ENCODE data around the gene LIPA. TPM values are rescaled to one million over a fixed set of nuclear protein-coding genes. Genes with fewer than 3 reads are reported as not detected.
"Not testable (repeated sequence)": the region's sequence is repeated elsewhere in the genome, so short reads cannot be mapped to it uniquely, and the experiment has no call there.

Gene LIPA
- total RNA-seq, 1 experiment from 2014 or later, result 32.1 TPM

DNA sequence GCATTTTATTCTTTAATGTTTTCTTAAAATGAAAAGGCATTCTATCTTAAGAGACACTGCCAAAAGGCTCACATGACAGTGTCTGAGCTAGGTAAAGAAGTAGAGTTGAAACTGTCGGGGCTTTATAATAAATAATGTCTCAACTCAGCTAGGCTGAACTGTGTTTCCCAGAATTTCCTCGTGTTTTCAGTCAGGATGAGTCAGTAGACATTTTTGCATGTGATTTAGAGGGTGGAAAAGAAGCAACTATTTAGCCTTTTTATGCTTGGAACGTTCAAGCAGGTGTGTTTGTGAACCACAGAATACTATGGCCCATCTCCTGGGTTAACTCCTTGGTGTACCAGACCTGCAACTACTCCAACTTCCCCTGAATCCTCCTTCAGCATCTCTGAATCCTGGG is 23.4 kb upstream of the LIPA start:
- DNase-seq (ENCODE audit: low spot score), result no peak
- in situ Hi-C loops (cut with HindIII; ENCODE audit: low sequenced_read_pairs), result no loop called here

DNA sequence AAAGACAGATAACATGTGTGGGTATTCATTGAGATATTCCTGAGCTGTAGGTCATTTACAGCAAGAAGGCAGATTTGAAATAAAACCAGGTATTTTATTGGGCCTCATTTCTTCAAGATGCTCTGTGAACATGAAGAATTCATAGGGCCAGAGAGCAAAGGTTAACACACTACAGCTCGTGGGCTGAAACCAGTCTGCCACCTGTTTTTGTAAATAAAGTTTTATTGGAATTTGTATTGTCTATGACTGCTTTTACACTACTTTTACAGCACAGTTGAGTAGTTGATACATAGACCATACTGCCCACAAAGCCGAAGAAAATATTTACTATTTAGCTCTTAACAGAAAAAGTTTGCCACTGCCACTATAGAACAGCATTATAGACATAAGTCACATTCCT is 22.1 kb upstream of the LIPA start:
- DNase-seq (ENCODE audit: low spot score), result no peak
- in situ Hi-C loops (cut with HindIII; ENCODE audit: low sequenced_read_pairs), result no loop called here

DNA sequence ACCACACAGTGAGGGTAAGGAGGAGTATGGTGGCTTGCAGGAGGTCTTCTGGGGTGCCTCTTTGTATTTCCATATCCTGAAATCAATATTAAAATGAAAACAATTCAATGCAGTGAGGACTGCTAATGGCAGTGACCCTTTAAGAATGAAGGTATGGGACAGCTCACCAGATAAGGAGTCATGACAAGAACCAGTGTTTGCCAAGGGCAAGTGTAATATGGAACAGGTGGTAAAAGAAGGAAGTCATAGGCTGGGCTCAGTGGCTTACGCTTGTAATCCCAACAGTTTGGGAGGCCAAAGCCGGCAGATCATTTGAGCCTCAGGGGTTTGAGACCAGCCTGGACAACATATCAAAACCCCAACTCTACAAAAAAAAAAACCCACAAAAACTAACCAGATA is 20.0 kb upstream of the LIPA start:
- in situ Hi-C loops (cut with HindIII; ENCODE audit: low sequenced_read_pairs), result no loop called here
- DNase-seq (ENCODE audit: low spot score), result no peak

DNA sequence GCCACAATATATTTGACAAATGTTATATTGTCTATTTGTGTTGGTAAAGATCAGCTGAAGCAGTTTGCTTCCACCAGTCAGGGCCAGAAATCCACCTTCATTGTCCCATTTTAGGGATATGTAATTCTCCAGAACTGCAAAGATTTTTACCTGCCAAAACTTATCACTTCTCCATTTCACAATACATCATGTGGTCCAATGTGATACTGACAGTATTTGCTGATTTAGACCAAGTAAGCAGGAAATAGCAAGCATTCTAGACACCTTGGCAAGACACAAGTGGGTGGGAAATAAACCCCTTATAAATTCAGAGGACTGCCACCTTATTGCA is 18.5 kb upstream of the LIPA start:
- DNase-seq (ENCODE audit: low spot score), result no peak
- in situ Hi-C loops (cut with HindIII; ENCODE audit: low sequenced_read_pairs), result no loop called here

DNA sequence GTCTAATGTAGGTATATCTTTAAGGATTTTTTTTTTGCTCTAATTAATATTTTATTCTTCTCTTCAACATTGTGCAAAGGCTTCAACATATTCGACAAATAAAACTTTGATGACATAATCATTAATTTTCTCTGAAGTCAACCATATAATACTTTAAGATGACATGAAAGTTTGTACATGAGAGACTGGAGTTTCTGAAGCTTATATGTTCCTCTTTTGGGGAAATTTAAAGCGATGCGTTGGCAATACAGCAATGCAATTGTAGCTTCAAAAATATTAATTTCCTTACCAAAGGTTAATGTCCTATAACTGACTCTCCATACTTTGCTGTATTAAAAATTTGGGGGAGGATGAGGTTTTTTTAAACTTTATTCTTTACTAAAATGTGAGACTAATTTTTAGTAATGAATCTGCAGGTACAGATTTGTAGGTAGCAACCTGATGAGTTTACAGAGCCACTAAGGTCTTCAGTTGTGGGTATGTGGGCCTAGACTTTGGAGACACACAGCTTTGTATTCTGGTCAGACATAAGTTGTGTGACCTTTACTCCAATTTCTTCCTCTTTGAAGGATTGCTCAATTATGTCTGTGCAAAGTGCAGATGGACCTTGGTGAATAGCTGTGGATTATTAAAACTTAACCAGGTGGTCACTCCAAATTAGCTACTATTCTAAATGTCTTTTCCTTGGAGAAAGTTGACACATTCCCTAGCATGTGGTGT is 18.0 kb upstream of the LIPA start:
- in situ Hi-C loops (cut with HindIII; ENCODE audit: low sequenced_read_pairs), result no loop called here
- DNase-seq (ENCODE audit: low spot score), result no peak

DNA sequence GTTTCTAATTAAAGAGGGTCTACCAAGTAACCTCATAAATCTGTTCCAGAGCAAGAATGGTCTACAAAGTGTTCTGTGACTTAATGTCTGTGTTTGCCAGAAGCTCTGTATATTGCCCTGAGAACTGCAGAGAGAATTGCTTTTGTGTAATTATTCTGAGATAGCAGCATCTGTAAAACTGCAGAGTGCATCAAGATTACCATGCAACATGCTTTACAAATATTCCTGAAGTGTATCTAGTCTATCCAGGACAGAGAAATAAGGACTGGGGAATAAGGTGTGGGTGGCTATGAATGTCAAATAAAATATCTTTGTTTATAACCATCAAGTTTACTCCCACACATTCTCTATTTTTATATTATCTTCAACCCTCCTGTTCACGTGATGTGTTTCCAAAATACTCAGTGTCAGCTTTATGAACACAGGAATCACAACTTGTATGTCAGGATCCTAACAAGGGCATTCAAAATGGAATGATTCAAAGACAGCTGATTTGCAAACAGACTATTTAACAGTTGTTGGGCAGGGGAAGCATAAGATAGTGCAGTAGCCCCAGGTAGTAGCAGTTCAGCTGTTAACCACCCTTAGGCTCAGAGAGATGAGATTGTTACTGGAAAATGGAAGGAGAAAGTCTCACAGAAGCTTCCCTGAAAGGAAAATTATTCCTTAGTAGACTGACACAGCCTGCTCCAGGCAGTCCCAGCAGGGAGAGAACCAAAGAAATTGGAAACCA is 15.3 kb upstream of the LIPA start:
- no peak for DNase-seq (ENCODE audit: low spot score)
- in situ Hi-C loops (cut with HindIII; ENCODE audit: low sequenced_read_pairs), result no loop called here

DNA sequence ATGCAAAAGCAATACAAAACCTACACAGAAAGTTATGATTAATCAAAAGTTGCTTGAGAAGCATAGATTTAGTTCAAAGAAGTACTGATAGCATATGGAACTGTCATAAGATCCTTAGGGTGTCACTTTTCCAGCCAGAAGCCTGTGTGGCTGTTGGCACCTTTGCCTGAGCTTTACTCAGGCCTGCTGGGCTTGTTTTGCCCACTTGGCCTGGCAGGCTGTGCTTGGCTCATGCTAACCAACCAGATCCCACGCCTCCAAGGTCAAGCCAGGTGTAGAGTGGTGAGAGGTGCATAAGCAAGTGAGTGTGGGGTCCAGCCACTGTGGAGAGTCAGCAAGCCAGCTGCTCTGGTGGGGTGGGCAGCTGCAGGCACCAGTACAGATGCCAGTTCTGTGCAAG is 12.0 kb upstream of the LIPA start:
- in situ Hi-C loops (cut with HindIII; ENCODE audit: low sequenced_read_pairs), result no loop called here

DNA sequence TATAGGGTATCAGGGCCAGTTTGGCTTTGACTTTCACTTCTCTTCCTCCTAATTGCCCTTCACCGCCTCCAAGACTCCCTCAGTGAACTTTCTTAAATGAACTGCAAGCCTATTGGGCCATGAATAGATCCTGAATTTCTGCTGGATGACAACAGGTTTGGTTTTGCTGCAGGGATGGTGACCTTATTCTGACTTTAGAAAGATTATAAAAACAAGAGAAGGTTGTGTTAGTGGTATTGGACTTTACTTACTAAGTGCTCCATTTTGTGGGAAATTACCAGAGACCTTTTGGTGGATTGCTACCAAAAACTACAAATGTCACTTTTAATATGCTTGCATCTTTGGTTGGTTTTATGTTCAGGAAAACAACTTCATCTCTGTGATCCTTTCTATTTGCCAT is 11.5 kb upstream of the LIPA start:
- DNase-seq (ENCODE audit: low spot score), result no peak
- in situ Hi-C loops (cut with HindIII; ENCODE audit: low sequenced_read_pairs), result no loop called here

More for the DNA sequence above, 12.0 kb upstream of the LIPA start:
- peak; percentile 84 for DNase-seq (ENCODE audit: low spot score)

DNA sequence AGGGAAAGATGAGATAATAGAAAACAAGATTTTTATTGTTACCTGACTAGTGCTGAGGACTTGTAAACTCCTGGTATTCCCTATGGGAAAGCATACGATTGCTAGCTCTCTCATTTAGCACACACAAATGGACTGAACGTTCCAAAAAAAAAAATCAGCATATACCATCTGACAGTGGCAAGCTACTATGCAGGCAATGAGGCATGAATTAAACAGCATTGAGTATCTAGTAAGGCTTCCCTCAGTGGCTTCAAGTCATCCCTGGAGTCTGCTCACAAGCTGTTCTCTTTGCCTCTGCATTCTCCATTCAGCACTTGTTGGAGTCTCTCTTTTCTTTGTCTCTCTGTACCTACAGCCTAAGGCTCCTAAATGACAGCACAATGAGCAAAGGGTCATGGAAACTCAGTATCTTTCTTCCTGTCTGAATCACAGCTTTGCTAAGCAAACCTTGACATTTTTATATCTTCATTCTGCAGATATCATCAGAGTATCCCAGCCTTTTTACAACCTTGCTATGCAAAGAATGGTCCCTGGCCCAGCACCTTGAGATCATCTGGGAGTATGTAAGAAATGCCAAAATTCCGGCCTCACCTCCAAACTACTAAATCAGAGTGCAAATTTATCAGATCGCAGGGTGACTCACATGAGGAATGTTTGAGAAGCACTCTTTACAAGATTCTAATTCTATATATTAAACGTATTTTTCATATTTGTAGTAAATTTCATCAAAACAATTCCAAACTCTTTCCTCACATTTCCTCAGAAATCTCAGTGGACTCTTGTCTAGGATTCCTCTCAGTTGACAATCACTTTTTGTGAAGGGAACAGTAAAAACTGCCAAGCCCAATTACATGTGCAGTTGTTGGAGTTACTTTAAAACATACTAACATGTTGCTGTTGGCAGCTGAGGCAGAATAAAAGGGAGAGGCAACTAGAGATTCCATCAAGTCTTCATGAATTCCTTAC is 10.8 kb upstream of the LIPA start:
- in situ Hi-C loops (cut with HindIII; ENCODE audit: low sequenced_read_pairs), result no loop called here
- DNase-seq (ENCODE audit: low spot score), result peak; percentile 37

DNA sequence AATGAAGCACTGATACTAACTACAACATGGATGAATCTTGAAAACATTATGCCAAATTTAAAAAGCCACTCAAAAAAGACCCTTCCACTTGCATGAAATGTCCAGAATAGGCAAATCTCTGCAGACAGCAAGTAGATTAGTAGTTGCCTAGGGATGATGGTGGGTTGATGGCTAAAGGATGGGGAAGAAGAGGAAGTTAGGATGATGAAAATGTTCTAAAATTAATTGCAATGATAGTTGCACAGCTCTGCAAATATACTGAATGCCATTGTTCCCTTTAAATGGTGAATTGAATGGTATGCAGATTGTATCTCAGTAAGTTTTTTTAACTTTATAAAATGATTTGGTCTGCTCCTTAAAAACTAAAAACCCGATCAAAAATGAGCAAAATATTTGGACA is 7.3 kb upstream of the LIPA start:
- no peak for DNase-seq (ENCODE audit: low spot score)
- in situ Hi-C loops (cut with HindIII; ENCODE audit: low sequenced_read_pairs), result no loop called here

DNA sequence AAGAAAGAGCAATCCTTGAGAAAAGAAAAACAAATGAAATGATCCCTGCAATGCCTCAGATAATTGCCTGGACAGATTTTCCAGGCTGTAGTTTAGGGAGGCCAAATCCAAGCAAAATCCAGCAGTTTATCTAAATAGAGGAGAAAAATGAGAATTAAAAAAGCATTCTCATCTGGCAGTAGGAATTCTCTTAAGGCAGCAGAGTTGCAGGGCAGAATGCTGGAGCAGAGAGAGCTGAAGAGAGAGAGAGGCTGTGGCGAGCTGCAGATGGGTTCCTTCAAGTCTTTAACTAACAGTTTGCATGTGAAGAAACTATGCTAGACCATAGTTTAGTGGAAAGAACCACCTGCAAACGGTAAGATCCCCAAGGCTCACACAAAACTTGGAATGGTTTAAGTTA is 6.0 kb upstream of the LIPA start:
- DNase-seq (ENCODE audit: low spot score), result no peak
- in situ Hi-C loops (cut with HindIII; ENCODE audit: low sequenced_read_pairs), result no loop called here

DNA sequence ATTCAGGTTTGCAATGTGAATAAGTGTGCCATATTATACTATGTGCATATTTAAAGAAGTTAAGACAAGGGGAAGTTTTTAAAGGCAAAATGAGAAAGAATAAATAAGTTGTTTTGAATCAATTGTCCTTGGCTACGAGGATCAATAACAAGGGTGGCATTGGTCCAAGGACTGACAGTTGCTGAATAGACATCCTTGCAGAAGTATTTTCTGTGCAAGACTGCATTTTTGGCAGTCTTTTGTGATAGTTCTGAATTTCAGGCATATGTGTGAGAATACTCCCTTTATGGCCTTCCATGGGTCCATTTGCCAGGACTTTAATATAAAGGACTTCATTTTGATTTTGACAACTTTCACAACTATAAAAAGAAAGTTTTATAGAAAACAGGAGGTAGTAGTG is 5.4 kb upstream of the LIPA start:
- in situ Hi-C loops (cut with HindIII; ENCODE audit: low sequenced_read_pairs), result no loop called here
- DNase-seq (ENCODE audit: low spot score), result no peak

DNA sequence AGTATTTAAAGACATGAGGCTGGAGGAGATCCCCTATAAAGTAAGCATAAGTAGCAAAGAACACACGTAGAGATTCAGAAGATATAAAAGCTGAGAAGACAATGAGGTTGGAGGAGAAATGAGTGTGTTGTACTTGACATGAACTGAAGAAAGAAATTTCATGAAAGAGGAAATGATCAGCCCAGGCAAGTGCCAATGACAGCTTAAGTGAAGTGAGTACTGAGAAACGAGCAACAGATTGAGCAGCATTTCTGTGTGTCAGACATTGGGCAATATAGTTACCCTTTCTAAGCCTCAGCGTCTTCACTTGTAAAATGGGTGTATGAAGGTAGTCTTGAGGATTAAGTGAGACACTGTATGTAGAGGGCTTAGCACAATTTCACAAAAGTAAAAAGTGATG is 4.8 kb upstream of the LIPA start:
- in situ Hi-C loops (cut with HindIII; ENCODE audit: low sequenced_read_pairs), result no loop called here

DNA sequence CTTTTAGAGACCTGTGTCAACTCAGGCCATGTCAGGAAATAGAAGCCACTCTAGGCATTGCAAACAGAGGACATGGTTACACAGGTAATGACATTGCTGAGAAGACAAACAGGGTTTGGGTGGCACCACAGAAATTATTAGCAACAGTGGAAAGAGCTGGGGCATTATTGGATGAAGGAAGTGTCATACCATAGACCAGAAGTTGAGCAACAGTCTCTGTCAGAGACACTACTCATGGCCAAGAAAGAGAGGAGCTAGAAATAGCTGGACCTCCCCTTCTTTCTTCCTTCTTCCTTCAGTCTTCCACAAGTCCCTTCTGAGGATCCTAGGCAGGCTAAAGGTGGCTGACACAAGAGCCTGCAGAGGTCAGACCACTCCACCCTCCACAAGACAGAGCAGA is 4.2 kb upstream of the LIPA start:
- in situ Hi-C loops (cut with HindIII; ENCODE audit: low sequenced_read_pairs), result no loop called here
- DNase-seq (ENCODE audit: low spot score), result no peak

More for the DNA sequence above, 4.8 kb upstream of the LIPA start:
- no peak for DNase-seq (ENCODE audit: low spot score)

DNA sequence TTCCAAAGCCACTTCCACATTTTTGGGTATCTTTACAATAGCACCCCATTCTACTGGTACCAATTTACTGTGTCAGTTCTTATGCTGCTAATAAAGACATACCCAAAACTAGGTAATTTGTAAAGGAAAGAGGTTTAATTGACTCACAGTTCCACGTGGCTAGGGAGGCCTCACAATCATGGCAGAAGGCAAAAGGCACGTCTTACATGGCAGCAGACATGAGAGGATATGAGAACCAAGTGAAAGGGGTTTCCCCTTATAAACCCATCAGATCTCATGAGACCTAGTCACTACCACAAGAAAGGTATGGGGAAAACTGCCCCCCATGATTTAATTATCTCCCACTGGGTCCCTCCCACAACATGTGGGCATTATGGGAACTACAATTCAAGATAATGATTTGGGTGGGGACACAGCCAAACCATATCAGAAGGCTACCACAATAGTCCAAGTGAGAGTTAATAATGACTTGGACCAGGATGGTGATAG is 3.6 kb upstream of the LIPA start:
- in situ Hi-C loops (cut with HindIII; ENCODE audit: low sequenced_read_pairs), result not testable (repeated sequence)

DNA sequence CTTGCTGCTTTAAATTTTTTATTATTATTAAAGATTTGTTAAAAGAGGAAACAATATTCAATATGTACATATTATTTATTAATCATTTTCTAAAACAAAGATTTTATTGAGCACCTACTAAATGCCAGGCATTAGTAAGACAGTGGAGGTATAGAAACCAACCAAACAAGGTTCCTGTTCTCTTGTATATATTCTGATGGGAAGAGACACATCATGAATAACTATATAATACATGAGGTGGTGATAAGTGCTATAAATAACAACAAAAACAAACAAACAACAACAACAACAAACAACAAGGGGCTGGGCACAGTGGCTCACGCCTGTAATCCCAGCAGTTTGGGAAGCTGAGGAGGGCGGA is 630 bp upstream of the LIPA start:
- DNase-seq (ENCODE audit: low spot score), result no peak
- in situ Hi-C loops (cut with HindIII; ENCODE audit: low sequenced_read_pairs), result no loop called here

More for the DNA sequence above, 3.6 kb upstream of the LIPA start:
- DNase-seq (ENCODE audit: low spot score), result not testable (repeated sequence)

DNA sequence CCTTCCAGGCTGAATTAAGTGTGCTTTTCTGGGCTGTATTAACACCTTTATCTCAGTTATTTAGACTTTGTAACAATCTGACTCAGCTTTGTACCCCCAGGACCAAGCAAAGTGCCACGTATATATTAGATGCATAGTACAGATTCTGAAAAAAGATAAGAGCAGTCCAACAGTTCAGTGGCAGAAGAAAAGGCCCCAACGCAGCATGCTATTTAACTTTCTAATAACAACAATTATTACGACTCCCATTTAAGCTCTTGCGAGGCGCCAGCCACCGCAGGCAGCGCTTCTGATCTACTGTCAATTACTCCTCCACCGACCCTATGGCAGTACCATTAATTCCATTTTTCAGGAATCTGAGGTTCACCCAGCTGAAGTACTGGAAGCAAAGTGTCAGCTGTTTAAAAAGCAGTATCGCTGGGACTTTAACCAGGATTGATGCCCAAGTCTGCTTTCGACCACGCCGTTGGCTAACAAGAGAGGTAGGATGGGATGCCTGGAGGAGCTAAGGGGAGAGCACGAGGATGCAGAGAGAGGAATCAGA is 638 bp downstream of the LIPA start:
- in situ Hi-C loops (cut with HindIII; ENCODE audit: low sequenced_read_pairs), result no loop called here
- no peak for DNase-seq (ENCODE audit: low spot score)

DNA sequence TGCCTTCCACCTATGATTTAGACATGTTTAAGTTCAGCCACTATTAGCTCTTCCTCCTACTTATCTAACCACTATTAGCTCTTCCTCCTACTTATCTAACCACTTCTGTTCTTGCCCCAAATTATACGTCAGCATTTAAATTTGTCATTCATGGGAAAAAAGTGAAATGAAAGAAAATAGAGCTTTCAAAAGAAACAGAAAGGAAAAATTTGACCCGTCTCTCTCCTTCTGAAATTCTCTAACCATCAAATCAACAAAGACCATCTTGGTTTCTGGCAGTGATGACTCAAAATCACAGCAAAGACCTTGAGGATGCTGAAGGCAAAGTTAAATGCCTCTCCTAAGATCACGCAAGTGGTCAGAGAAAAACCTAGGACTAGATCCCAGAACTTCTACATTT is 2.6 kb downstream of the LIPA start:
- no peak for DNase-seq (ENCODE audit: low spot score)
- in situ Hi-C loops (cut with HindIII; ENCODE audit: low sequenced_read_pairs), result no loop called here

DNA sequence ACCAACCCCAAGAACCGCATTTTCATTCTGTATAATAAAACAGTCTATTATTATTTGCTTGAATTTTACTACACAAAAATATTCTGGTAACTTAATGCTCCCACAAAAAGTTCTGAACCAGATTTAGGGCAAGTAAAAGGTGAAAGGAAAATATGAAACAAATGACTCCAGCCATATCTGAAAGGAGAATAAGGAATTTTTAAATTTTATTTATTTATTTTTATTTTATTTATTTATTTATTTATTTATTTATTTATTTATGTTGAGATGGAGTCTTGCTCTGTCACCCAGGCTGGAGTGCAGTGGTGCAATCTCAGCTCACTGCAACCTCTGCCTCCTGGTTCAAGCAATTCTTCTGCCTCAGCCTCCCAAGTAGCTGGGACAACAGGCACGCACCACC is 4.0 kb downstream of the LIPA start:
- DNase-seq (ENCODE audit: low spot score); in situ Hi-C loops (cut with HindIII; ENCODE audit: low sequenced_read_pairs): not testable (repeated sequence)

DNA sequence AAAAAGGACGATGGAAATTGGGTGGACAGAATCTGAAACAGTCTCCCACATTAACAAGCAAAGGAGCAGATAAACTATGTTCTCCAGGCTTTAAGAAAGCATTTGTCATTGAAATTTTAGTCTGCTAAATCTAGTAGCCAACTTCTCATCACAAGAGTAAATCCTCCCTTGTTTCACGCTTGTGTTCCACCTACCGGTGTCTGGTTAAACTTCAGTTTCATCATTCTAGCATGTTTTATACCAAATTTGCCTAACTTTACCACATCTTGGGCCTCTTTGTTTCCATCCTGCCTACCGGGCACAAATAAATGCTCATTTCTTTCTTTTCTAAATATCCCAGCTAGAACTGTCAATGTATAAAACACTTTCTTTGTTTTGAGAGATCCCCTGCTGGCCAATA is 5.8 kb downstream of the LIPA start:
- in situ Hi-C loops (cut with HindIII; ENCODE audit: low sequenced_read_pairs), result no loop called here
- DNase-seq (ENCODE audit: low spot score), result no peak

All from G401 (cell line).